Thymus (tissue), 11 donors: ENCODE data around the gene COQ8B. TPM values are rescaled to one million over a fixed set of nuclear protein-coding genes. Genes with fewer than 3 reads are reported as not detected.

Source experiments
- DNase-seq, 9 donors: peaks; one replicate each; pipeline ENCODE4 v3.0.0-alpha.2; 2013; ENCODE audit warnings: low spot score in 9 of 9, low read depth in 6 of 9, missing footprints in 1 of 9
- H3K27ac ChIP-seq, 2 donors: one replicate each; pipeline ENCODE4 v1.5.1; 2013; ENCODE audit warnings: control low read depth in 1 of 2, low read depth in 1 of 2, low read length in 1 of 2, mild to moderate bottlenecking in 1 of 2, moderate library complexity in 1 of 2
- H3K27me3 ChIP-seq, 2 donors: one replicate each; pipeline ENCODE4 v1.5.1; 2013; ENCODE audit warnings: low read length in 1 of 2; ENCODE audit not compliant: control insufficient read depth in 2 of 2, insufficient read depth in 1 of 2
- H3K36me3 ChIP-seq, 2 donors: one replicate each; pipeline ENCODE4 v1.5.1; 2013; ENCODE audit warnings: low read length in 1 of 2, mild to moderate bottlenecking in 1 of 2, moderate library complexity in 1 of 2; ENCODE audit not compliant: control insufficient read depth in 2 of 2, insufficient read depth in 2 of 2
- H3K4me1 ChIP-seq, 2 donors: one replicate each; pipeline ENCODE4 v1.5.1; 2013; ENCODE audit warnings: low read length in 2 of 2; ENCODE audit not compliant: control insufficient read depth in 2 of 2, insufficient read depth in 2 of 2
- H3K4me3 ChIP-seq, 2 donors: one replicate each; pipeline ENCODE4 v1.5.1; 2013; ENCODE audit warnings: low read length in 2 of 2, control low read depth in 1 of 2, mild to moderate bottlenecking in 1 of 2
- H3K9me3 ChIP-seq, 2 donors: one replicate each; pipeline ENCODE4 v1.5.1; 2013; ENCODE audit warnings: low read length in 1 of 2, mild to moderate bottlenecking in 1 of 2; ENCODE audit not compliant: control insufficient read depth in 2 of 2, insufficient read depth in 1 of 2
- WGBS: extraction: QIAGEN DNeasy Blood & Tissue Kit; methylation state at CpG from one replicate; pipeline ENCODE4 v1.1.7; 2013; 5-methylcytosine and 5-hydroxymethylcytosine counted together
- polyA plus RNA-seq: library from polyadenylated mRNA; stranded (reverse); fragments of 200-250 nt; gene quantifications from one replicate; pipeline ENCODE4 v1.2.3, GENCODE V29; 2013
- total RNA-seq: library from RNA; stranded (reverse); fragments of 120-200 nt; gene quantifications from one replicate; pipeline ENCODE4 v1.2.4, GENCODE V29; 2013
- donor health status: healthy.

The COQ8B gene
- total and polyA plus RNA-seq, 2 donors, result 21.6 to 40.1 TPM

DNA sequence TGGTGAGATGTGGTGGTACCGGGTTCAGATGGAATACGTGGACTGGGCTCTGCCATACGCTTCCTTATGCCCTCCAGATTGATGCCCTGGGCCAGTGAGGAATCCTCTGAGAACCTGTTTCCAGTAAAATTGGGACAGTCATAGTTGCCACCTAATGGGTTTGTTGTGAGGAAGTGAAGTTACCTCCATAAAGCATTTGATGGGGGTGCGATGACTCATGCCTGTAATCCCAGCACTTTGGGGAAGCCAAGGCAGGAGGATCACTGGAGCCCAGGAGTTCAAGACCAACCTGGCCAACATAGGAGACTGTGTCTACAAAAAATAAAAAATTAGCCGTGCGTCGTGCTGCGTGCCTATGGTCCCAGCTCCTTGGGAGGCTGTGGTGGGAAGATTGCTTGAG lies 39.1 kb upstream of the COQ8B start:
- Histone ChIP-seq H3K4me3 (no peak overlapping the region), H3K27me3 (no peaks in the 10 kb centered on the region), H3K27ac (no peak overlapping the region), H3K9me3 (no peaks in the 10 kb centered on the region), H3K36me3 (peaks cover 54 to 62% of the 10 kb centered on the region in 2 donors), H3K4me1 (peaks cover 5 to 36% of the 10 kb centered on the region in 2 donors)
- no peak for DNase-seq
- WGBS, result 98% methylated on average over 8 of the region's 8 CpGs

DNA sequence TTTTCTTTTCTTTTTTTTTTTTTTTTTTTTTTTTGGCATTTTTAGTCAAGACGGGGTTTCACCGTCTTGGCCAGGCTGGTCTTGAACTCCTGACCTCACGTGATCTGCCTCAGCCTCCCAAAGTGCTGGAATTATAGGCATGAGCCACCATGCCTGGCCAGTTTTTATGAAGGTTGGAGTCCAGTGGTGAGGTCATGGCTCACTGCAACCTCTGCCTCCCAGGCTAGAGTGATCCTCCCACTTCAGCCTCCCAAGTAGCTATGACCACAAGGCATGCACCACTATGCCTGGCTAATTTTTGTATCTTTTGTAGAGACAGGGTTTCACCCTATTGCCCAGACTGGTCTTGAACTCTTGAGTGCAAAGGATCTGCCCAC lies 38.5 kb upstream of the COQ8B start:
- H3K4me3 ChIP-seq, result no peak overlapping the region
- 99% methylated on average over 3 of the region's 3 CpGs for WGBS

DNA sequence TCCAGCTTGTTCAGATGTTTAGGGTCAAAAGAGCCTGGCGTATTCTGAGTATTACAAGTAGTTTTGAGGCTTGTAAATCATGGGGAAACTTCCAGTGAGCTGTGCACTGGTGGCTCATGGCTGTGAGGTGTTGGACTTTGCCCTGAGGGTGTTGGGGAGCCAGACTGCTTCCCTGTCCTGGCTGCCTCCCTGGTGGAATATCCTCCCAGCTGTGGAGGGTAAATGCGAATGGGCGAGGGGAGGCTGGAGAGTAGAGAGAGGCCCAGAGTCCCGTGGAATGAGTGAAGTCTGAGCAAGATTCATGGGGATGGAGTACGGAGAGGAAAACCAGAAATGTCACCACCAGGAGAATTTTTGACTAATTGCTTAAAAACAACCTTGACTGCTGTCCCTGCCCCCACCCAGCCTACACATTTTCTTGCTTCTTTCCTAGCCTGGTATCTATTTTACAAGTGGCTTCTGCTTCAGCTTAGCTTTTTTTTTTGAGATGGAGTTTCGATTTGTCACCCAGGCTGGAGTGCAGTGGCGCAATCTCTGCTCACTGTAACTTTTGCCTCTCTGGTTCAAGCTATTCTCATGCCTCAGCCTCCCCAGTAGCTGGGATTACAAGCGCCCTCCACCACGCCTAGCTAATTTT lies 38.0 kb upstream of the COQ8B start:
- Histone ChIP-seq H3K4me3 (peak overlapping the region in 1 of 2 donors; percentile 2), H3K27ac (peak overlapping the region; percentile 34 to 58), H3K4me1 (peaks cover 9 to 41% of the 10 kb centered on the region in 2 donors), H3K36me3 (peaks cover 43 to 51% of the 10 kb centered on the region in 2 donors), H3K27me3 (no peaks in the 10 kb centered on the region), H3K9me3 (no peaks in the 10 kb centered on the region)
- no peak for DNase-seq
- WGBS, result 87% methylated on average over 9 of the region's 9 CpGs

More for the DNA sequence above, 38.5 kb upstream of the COQ8B start:
- H3K27ac ChIP-seq, result peak overlapping the region in 1 of 2 donors; percentile 26
- H3K4me1 ChIP-seq, result peaks cover 5 to 36% of the 10 kb centered on the region in 2 donors
- no peaks in the 10 kb centered on the region for H3K9me3 ChIP-seq
- no peak for DNase-seq
- no peaks in the 10 kb centered on the region for H3K27me3 ChIP-seq
- peaks cover 48 to 56% of the 10 kb centered on the region in 2 donors for H3K36me3 ChIP-seq

DNA sequence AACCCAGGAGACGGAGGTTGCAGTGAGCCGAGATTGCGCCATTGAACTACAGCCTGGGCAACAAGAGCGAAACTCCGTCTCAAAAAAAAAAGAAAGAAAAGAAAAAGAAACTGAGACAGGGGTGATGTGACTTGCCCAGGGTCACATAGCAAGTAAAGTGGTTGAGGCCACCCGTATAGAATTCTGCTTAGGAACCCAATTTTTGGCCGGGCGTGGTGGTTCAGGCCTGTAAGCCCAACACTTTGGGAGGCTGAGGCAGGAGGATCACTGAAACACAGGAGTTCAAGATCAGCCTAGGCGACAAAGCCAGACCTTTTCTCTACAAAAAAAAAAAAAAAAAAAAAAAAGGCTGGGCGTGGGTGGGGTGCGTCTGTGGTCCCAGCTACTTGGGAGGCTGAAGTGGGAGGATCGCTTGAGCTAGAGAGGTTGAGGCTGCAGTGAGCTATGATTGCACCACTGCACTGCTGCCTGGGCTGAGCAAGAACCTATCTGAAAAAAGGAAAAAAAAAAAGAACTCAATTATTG lies 35.6 kb upstream of the COQ8B start:
- Histone ChIP-seq H3K4me3 (peak overlapping the region; percentile 65 to 66), H3K27ac (no peak overlapping the region), H3K4me1 (peaks cover 12 to 46% of the 10 kb centered on the region in 2 donors), H3K9me3 (no peaks in the 10 kb centered on the region), H3K27me3 (no peaks in the 10 kb centered on the region), H3K36me3 (peaks cover 25 to 32% of the 10 kb centered on the region in 2 donors)
- WGBS, result 88% methylated on average over 12 of the region's 12 CpGs
- DNase-seq, result no peak

DNA sequence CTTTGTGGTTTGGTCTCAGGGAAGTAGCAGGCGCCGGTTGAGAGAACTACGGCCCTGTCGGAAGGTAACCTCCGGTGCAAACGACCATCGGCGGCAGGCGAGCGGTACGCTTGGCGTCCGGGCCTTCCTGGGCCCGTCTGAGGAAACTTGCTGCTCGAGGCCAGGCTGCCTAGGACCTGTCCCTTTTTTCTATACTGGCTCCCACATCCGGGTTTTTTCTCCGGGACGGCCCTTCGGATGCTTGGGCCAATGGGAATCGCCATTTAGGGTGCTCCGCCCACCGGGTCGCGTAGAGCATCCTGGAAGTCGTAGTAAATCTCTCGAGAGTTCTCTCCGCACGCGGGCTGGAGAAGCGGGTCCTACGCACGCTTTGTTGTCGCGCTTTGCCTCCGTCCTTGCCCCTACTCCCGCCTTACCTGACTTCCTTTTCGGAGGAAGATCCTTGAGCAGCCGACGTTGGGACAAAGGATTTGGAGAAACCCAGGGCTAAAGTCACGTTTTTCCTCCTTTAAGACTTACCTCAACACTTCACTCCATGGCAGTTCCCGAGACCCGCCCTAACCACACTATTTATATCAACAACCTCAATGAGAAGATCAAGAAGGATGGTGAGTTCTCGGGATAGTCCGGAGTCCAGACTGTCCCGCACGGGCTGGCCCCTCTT lies 34.3 kb upstream of the COQ8B start, which contains the start of gene SNRPA:
Gene SNRPA, plus strand, starts transcription at position 330 of the 664 bp plus-strand sequence. Its CDS starts 206 bp downstream, at position 536.
- Histone ChIP-seq H3K4me1 (peaks cover 12 to 43% of the 10 kb centered on the region in 2 donors), H3K27ac (peak within 1 kb of the TSS; percentile 91 to 92), H3K9me3 (no peaks in the 10 kb centered on the region), H3K36me3 (peaks cover 12 to 19% of the 10 kb centered on the region in 2 donors), H3K4me3 (peak within 1 kb of the TSS; percentile 65 to 77), H3K27me3 (no peaks in the 10 kb centered on the region)
- peak; percentile 95 to 99 (median 97) for DNase-seq
- WGBS, result under 1% methylated on average over 46 of the region's 46 CpGs

DNA sequence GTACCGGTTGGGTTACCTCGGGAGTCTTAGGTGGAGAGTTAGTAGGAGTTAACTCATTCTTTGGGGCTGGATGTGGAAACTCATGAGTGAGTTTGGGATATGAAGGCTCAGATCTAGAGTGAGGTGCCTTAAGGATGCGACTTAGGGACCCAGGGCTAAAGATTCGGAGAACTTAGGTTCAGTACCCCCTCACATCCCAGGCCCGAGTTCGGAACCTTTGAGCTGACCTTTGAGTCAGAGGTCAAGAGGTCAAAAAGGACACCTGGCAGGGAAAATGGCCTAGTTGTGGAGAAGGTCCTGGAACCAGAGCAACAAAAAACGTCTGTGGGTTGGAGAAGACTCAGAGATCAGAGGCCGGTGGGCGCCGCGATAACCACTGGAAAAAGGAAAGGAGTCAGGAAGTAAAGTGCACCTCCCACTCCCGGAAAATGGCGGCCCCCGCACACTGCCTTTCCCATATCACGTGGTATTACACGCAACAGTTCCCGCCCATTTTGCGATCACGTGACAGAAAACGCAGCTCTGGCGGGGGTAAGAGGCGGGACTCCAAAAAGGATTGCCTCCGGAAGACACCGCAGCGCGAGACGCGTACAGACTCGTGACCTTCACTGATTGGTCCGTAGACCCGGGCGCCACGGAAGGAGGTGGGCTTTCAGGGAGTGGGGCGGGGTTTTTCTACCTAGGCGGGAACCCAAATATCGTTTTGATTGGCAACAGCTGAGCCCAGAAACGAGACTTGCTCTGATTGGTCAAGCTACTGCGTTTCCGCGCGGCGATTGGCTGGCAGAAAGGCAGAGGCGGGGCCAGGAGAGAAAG lies 33.6 kb upstream of the COQ8B start, which contains the start of gene ACTMAP:
Gene ACTMAP, minus strand, starts transcription at position 420 of the 816 bp plus-strand sequence. CDS start 674 bp downstream, outside the sequence.
- Histone ChIP-seq H3K9me3 (no peaks in the 10 kb centered on the region), H3K27me3 (no peaks in the 10 kb centered on the region), H3K36me3 (peaks cover 5 to 11% of the 10 kb centered on the region in 2 donors), H3K4me3 (peak within 1 kb of the TSS; percentile 65 to 77), H3K4me1 (peaks cover 12 to 36% of the 10 kb centered on the region in 2 donors), H3K27ac (peak within 1 kb of the TSS; percentile 91 to 92)
- under 1% methylated on average over 43 of the region's 43 CpGs for WGBS
- peak; percentile 99 to 100 (median 99) for DNase-seq

DNA sequence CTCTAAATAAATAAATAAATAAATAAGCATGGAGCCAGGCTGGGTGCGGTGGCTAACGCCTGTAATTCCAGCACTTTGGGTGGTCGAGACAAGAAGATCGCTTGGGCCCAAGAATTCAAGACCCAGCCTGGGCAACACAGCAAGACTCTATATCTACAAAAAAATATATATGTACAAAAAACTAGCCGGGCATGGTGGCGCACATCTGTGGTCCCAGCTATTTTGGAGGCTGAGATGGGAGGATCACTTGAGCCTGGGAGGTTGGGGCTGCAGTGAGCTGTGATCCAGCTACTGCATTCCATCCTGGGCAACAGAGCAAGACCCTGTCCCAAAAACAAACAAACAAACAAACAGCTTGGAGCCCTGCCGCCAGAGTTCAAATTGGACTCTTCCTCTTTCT lies 30.9 kb upstream of the COQ8B start:
- Histone ChIP-seq H3K27me3 (no peaks in the 10 kb centered on the region), H3K4me1 (peaks cover 7 to 19% of the 10 kb centered on the region in 2 donors), H3K9me3 (no peaks in the 10 kb centered on the region), H3K4me3 (no peak overlapping the region), H3K27ac (no peak overlapping the region), H3K36me3 (no peaks in the 10 kb centered on the region)
- 99% methylated on average over 7 of the region's 7 CpGs for WGBS
- no peak for DNase-seq

DNA sequence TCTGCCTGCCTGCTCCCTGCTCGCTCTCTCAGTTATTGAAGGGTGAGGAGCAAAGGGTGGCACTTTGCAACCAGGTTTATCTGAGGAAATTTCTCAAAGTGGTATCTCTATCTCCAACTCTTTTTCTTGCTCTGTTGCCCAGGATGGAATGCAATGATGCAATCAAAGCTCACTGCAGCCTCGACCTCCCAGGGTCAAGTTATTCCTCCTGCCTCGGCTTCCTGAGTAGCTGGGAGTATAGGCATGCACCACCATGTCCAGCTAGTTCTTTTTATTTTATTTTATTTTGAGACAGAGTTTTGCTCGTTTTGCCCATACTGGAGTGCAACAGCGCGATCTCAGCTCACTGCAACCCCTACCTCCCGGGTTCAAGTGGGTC lies 28.7 kb upstream of the COQ8B start:
- 98% methylated on average over 7 of the region's 7 CpGs for WGBS

More for the DNA sequence above, 28.7 kb upstream of the COQ8B start:
- H3K4me3 ChIP-seq, result no peak overlapping the region
- no peak for DNase-seq
- H3K4me1 ChIP-seq, result peaks cover 7 to 10% of the 10 kb centered on the region in 2 donors
- peaks cover 2 to 5% of the 10 kb centered on the region in 2 donors for H3K36me3 ChIP-seq
- no peaks in the 10 kb centered on the region for H3K9me3 ChIP-seq
- H3K27ac ChIP-seq, result no peak overlapping the region
- H3K27me3 ChIP-seq, result no peaks in the 10 kb centered on the region
